Skin of body (tissue), 2 donors: ENCODE measurements around the gene TYW1. TPM values are rescaled to one million over a fixed set of nuclear protein-coding genes. Genes with fewer than 3 reads are reported as not detected.
"Not testable (repeated sequence)": the region's sequence is repeated elsewhere in the genome, so short reads cannot be mapped to it uniquely, and the experiment has no call there.

Experiments used
- DNase-seq: peaks from one replicate; lab custom pipeline; 2025; lab: John Stamatoyannopoulos, UW
- total RNA-seq: library from RNA; depleted of rRNA; stranded (reverse); fragments of >200 nt; gene quantifications from one replicate; pipeline ENCODE4 v1.2.3, GENCODE V29; 2014

Gene TYW1
- total RNA-seq, 1 donor from 2014 or later = 22.5 TPM

DNA sequence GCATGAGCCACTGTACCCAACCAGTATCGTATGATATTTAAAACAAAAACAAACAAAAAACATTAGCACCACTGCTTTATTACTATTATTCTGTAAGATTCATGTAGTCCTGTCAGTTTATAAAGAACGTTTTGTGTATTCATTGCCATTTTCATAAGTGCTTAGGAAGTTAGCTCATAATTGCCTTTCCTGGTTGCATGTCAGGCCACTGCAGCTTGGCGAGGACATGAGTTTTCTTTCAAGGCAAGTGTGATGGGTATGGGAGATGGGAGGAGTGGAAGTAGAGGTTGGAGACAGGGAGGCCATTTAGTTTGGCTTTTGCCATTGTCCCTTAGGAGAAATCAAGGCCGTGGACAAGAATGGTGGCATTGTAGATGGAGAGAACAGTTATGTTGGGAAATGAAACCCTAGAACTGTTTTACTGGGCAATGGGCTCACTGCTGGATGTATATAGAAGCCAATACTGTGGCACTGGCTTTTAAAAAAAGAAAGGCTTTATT is 48.9 kb downstream of the TYW1 start:
- DNase-seq = no peak

DNA sequence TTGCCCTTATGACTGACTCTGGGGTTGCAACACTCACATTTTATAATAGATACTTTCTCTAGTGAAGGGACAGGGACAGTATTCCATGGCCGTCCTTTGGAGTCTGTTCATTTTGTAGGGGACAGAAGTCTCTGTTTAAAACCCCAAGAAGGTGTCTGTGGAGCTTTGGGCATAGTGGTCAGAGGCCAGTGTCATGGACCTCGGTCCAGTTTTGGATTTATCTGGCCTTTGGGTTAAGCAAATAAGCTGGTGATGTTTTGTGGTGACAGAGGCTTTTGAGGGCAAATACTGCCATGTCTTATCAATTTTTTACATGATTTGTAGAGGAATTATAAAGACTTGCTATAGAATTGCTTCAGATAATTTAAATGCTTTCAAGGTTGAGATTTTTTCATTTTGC is 50.2 kb downstream of the TYW1 start:
- DNase-seq = not testable (repeated sequence)

GRCh38 chr7:67049908-67050307 is 53.3 kb downstream of the TYW1 start:
- not testable (repeated sequence) for DNase-seq

- DNase-seq = not testable (repeated sequence)
These were observed 55.5 kb downstream of the TYW1 start for GRCh38 chr7:67052161-67052560.

- DNase-seq = no peak
These were observed 60.0 kb downstream of the TYW1 start for GRCh38 chr7:67056683-67057082.

DNA sequence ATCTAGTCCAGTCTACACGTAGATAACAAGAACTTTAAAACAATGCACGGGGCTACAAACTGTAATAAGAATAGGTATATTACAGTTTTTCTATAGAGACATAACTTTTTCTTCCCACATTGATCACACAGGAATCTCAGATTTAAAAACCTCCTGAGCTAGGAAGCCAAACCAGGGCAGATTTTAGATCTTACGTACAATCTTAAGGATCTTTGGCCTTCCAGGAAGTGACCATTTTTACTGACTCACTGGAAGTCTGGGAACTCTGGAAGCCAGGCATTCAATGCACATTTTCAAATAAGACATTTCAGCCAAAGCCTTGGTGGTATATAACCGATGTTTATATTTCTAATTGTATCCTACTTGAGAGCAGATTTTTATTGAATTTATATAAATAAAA is 64.7 kb downstream of the TYW1 start:
- not testable (repeated sequence) for DNase-seq

GRCh38 chr7:67062802-67063201 is 66.2 kb downstream of the TYW1 start:
- not testable (repeated sequence) for DNase-seq

GRCh38 chr7:67066950-67067622 is 70.5 kb downstream of the TYW1 start:
- peak; percentile 2 for DNase-seq

DNA sequence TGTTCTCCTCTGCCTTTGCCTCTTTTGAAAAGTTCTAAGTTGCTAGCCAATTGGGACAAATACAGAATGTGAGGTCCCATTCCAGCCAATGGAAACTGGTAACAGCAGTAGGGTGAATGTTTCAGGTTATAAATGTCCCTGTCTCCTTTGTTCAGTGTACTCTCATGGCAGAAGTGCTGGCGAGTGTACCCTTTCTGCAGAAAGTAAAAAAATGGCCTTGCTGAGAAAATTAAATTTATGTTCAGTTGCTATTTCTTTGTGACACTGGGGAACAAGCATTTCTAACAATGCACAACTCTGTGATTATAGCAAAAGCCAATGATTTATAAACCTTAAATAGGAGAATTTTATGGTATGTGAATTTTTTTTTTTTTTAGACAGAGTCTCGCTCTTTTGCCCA is 79.5 kb downstream of the TYW1 start:
- not testable (repeated sequence) for DNase-seq

DNA sequence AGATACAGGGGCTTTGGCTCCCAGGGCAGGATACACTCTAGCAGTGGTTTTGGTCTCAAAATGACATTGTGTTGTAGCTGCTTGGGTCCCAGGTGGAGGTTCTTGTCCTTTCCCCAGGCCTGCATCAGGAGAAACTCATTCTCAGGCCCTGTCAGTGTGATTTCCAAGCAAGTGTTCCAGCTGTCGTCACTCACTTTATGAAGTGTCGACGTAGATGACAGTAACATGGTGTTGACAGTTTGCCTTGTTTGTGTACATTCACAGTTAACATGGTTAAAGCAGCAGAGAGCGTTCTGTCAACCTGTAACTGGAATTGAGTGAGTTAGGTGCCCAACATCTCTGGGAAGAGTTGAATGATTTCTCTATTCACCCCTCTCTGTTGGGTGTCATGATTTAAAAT is 86.2 kb downstream of the TYW1 start:
- not testable (repeated sequence) for DNase-seq

GRCh38 chr7:67089261-67089660 is 92.6 kb downstream of the TYW1 start:
- DNase-seq = not testable (repeated sequence)

DNA sequence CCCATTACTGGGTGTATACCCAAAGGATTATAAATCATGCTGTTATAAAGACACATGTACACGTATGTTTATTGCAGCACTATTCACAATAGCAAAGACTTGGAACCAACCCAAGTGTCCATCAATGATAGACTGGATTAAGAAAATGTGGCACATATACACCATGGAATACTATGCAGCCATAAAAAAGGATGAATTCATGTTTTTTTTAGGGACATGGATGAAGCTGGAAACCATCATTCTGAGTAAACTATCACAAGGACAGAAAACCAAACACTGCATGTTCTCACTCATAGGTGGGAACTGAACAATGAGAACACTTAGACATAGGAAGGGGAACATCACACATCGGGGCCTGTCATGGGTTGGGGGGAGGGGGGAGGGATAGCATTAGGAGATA is 94.4 kb downstream of the TYW1 start:
- not testable (repeated sequence) for DNase-seq

DNA sequence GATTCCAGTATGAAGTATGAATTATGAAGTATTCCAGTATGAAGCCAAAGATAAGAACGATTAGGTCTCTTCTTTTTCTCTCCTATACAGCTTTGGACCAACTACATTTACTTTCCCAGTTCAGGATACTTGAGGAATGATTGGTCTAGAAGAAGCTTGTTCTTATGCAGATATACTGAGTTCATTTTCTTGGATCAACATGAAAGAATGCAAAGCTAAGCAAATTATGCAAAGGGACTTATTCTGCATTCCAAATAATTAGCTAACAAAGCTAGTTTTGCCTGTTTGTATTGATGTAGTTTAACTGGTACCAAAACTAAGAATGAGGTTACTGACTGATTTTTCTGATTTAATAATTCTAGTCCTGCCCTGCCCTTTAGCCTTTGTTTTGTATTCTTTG is 101.4 kb downstream of the TYW1 start:
- DNase-seq = not testable (repeated sequence)

- not testable (repeated sequence) for DNase-seq
These were observed 102.8 kb downstream of the TYW1 start for GRCh38 chr7:67099406-67099805.

GRCh38 chr7:67100038-67100437 is 103.4 kb downstream of the TYW1 start:
- DNase-seq = not testable (repeated sequence)

- no peak for DNase-seq
These were observed 104.3 kb downstream of the TYW1 start for GRCh38 chr7:67100956-67101361.

DNA sequence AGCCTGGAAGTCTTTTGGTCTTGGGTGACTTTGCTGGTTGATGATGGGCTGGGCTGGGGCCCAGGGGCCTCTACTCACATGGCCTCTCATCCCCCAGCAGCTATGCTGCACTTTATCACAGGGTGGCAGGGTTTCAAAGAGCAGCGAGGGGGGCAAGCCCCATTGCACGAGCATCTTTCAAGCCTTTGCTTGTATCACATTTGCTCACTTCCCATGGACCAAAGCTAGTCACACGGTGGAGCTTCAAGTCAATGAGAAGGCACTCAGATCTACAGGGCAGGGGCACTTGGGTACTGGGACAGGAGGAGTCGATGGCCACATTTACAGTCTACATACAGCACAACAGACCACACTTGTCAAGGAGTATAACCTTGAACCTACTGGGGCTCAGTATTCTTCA is 108.3 kb downstream of the TYW1 start:
- DNase-seq = not testable (repeated sequence)

DNA sequence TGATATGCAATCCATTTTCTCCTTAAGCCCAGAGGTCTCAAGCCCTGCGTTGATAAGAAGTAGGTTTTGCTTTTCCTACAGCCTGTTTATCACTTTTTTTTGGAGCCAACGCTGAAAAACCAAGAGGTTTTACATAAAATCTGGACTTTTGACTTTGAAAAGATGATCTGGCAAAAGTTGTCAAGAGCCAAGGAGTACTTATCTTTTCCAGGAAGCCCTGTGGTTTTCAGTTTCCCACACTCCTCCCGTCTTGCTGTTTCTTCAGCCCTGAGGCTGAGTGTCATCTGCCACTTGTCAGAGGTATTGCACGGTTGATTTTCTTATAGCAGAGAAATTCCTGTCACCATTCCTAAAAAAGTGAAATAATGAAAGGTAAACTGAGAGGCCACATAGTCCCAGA is 108.7 kb downstream of the TYW1 start:
- no peak for DNase-seq

DNA sequence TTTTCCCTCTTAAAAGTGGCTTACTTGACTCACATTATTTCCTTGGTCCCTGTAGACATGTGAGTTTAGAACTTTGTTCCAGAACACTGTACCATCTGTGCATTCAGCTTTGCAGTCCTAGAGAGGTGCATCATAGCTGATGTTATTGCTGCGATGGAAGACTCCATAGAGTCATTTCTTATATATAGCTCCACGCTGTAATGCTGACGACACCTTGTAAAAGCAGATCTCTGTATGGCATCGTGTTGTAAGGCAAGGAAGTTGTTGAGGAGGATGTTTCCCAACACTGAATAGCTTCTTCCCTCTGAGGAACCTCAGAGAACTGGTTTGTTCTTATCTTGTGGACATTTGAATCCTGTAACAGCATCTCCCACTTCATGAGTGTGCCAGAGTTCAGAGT is 109.6 kb downstream of the TYW1 start:
- DNase-seq = not testable (repeated sequence)

- DNase-seq = not testable (repeated sequence)
These were observed 114.7 kb downstream of the TYW1 start for GRCh38 chr7:67111342-67111741.

DNA sequence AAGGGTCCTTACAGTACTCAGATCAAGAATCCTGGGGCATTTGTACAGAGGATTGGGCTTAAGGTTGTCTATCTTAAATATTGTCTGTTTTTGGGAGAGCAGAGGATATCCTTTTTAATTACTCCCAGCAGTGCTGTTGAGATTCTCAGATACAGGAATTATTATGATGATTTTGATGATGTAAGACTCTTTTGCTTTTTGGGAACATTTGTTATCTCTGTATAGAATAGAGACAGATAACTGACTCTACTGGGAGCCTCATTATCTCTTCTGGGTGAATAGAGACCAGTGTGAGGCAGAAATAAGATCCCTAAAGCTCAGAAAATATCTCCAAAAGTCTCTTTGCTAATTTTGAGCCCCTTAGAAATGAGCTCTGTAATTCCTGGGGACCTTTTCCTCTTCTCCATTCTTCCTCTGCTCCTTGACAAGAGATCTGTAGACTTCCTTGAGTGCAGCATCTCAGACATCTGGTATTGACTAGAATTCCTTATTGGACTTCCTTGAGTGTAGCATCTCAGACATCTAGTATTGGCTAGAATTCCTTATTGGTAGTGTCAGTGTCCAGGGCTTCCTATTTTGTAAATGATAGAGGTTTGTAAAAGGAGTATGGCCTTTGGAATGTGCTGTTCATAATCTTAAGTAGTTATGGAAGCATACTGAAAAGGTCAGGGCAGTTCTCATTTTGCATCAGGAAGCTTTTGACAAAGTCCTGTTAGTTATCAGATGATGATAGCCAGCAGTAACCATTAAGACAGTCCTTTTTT is 118.0 kb downstream of the TYW1 start:
- DNase-seq = not testable (repeated sequence)

DNA sequence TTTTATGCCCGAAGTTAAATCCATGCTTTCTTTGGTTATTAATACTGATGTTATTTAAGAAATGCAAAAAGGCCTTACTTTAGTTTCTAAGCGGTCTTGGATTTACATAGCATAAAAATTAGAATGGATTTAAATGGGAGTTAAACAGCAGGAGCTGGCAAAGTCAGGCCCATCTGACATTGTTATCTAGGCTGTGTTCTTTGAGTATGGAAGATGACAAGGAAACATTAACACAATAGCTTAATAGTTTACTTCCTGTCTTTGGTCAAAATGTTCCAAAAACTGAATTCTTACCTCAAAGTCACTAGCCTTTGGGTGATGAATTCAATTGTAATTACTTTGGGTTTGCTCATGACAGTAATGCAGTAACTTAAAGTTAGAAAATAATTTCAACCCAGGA is 123.9 kb downstream of the TYW1 start:
- not testable (repeated sequence) for DNase-seq

DNA sequence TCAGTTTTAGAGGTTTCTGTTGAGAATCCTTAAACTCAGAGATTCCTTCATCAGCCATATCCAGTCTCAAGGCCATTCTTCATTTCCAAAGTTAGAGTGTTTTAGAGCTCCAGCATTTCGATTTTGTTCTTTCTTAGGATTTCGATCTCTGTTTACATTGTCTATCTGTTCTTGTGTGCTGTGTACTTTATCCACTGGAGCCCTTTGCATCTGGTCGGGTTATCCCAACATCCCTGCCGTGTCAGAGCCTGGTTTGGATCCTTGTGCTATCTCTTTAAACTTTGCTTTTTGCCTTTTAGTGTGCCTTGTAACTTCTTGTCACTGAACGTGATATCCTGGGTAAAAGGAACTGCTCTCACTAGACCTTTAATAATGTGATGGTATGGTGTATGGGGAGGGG is 131.6 kb downstream of the TYW1 start:
- not testable (repeated sequence) for DNase-seq
